Activated naive CD4-positive, alpha-beta T cell treated with Interleukin-2 at 50 U/mL for 16 hours (primary cell): ENCODE data around the gene NDUFV1.
"Not testable (repeated sequence)": the region's sequence is repeated elsewhere in the genome, so short reads cannot be mapped to it uniquely, and the experiment has no call there.

Experiments
- DNase-seq: peaks from one replicate; pipeline ENCODE4 v3.0.0-alpha.2; 2020

NDUFV1 gene

GRCh38 chr11:67606492-67607295, at the start of gene NDUFV1:
TSS of gene NDUFV1 (plus strand) at chr11:67606936. CDS start at chr11:67607005, 69 bp downstream.
- peak; percentile 98 for DNase-seq

GRCh38 chr11:67558084-67558772, 48.5 kb upstream of the NDUFV1 start:
- no peak for DNase-seq

GRCh38 chr11:67561971-67562619, 44.6 kb upstream of the NDUFV1 start:
- DNase-seq, result no peak

- DNase-seq, result no peak
Measured at GRCh38 chr11:67562963-67563704, 43.6 kb upstream of the NDUFV1 start.

- not testable (repeated sequence) for DNase-seq
Measured at GRCh38 chr11:67563705-67564114, 43.0 kb upstream of the NDUFV1 start.

- no peak for DNase-seq
Measured at GRCh38 chr11:67564230-67564629, 42.5 kb upstream of the NDUFV1 start.

DNA sequence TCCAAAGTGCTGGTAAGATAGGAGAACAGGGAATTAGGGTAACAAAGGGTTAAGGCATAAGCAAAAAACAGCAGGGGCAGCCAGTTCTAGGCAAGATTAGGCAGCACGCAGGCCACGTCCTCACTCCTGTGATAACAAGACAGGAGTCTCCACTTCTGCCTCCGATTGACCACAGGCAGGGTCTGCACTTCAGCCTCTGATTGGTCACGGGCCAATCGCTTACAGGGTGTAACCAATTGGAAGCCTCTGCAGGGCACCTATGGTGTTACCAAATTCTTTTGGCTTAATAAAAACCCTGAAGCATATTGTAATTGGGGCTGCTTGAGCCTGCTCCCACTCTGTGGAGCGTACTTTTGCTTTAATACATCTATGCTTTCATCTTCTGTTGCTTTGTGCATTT, 35.3 kb upstream of the NDUFV1 start:
- DNase-seq, result no peak

GRCh38 chr11:67572305-67572704, 34.4 kb upstream of the NDUFV1 start:
- DNase-seq, result no peak

GRCh38 chr11:67572747-67573419, 33.9 kb upstream of the NDUFV1 start:
- DNase-seq, result peak; percentile 28

- DNase-seq, result no peak
Measured at GRCh38 chr11:67574938-67575337, 31.8 kb upstream of the NDUFV1 start.

GRCh38 chr11:67576735-67577475, 29.8 kb upstream of the NDUFV1 start:
- no peak for DNase-seq

DNA sequence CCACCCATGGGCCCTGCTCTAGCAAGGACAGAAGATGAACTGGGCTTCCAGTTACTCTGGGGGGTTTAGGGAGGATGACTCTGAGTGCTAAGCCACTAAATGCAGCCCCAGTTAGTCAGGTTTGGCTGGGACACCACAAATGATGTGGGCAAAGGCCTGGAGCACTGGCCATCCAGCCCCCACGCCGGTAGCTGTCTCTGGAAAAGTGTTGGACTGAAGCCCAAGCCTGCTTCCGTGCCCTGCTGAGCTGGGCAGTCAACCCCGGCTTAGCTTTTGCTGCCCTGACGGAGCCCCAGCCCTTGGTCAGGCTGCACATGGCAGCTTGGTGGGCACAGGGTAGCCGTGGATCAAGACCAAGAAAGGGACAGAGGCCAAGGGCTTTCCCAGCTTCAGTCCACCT, 28.8 kb upstream of the NDUFV1 start:
- DNase-seq, result no peak

DNA sequence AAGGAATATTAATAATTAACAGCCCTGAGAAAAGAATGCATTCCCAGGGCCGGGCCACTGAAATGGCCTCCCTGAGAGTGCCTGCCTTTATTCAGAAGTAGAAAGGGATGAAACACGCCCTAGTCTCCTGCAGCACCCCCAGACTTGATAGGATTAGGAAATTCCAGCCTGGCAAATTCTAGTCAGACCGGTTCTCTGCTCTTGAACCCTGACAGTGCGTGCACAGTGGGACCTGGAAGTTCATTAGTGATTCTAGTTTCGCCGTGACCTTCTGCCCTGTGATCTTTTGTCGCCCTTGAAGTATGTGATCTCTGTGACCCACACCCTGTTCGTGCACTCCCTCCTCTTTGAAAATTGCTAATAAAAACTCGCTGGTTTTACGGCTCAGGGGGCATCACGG, 25.3 kb upstream of the NDUFV1 start:
- DNase-seq, result no peak

DNA sequence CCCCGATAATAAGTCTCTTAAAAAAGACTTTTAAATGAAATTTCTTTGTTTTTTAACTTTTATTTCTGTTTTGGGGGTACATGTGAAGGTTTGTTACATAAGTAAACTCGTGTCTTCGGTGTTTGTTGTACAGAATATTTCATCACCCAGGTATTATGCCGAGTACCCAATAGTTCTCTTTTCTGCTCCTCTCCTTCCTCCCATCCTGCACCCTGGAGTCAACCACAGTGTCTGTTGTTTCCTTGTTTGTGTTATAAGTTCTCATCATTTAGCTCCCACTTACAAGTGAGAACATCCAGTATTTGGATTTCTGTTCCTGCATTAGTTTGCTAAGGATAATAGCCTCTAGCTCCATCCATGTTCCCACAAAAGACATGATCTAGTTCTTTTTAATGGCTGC, 24.7 kb upstream of the NDUFV1 start:
- no peak for DNase-seq

DNA sequence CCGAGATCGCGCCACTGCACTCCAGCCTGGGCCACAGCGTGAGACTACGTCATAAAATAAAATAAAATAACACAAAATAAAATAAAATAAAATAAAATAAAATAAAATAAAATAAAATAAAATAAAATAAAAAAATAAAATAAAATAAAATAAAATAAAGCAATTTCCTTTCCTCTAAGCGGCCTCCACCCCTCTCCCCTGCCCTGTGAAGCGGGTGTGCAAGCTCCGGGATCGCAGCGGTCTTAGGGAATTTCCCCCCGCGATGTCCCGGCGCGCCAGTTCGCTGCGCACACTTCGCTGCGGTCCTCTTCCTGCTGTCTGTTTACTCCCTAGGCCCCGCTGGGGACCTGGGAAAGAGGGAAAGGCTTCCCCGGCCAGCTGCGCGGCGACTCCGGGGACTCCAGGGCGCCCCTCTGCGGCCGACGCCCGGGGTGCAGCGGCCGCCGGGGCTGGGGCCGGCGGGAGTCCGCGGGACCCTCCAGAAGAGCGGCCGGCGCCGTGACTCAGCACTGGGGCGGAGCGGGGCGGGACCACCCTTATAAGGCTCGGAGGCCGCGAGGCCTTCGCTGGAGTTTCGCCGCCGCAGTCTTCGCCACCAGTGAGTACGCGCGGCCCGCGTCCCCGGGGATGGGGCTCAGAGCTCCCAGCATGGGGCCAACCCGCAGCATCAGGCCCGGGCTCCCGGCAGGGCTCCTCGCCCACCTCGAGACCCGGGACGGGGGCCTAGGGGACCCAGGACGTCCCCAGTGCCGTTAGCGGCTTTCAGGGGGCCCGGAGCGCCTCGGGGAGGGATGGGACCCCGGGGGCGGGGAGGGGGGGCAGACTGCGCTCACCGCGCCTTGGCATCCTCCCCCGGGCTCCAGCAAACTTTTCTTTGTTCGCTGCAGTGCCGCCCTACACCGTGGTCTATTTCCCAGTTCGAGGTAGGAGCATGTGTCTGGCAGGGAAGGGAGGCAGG, 23.2 kb upstream of the NDUFV1 start, which contains the start of gene GSTP1:
Gene GSTP1 (plus strand): TSS at position 566 of the 958 bp plus-strand sequence. CDS start 32 bp downstream, at position 598.
- DNase-seq, result peak; percentile 84

- DNase-seq, result peak; percentile 39
Measured at GRCh38 chr11:67584205-67584880, 22.4 kb upstream of the NDUFV1 start.

DNA sequence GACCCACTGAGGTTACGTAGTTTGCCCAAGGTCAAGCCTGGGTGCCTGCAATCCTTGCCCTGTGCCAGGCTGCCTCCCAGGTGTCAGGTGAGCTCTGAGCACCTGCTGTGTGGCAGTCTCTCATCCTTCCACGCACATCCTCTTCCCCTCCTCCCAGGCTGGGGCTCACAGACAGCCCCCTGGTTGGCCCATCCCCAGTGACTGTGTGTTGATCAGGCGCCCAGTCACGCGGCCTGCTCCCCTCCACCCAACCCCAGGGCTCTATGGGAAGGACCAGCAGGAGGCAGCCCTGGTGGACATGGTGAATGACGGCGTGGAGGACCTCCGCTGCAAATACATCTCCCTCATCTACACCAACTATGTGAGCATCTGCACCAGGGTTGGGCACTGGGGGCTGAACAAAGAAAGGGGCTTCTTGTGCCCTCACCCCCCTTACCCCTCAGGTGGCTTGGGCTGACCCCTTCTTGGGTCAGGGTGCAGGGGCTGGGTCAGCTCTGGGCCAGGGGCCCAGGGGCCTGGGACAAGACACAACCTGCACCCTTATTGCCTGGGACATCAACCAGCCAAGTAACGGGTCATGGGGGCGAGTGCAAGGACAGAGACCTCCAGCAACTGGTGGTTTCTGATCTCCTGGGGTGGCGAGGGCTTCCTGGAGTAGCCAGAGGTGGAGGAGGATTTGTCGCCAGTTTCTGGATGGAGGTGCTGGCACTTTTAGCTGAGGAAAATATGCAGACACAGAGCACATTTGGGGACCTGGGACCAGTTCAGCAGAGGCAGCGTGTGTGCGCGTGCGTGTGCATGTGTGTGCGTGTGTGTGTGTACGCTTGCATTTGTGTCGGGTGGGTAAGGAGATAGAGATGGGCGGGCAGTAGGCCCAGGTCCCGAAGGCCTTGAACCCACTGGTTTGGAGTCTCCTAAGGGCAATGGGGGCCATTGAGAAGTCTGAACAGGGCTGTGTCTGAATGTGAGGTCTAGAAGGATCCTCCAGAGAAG, 21.6 kb upstream of the NDUFV1 start:
- DNase-seq, result no peak

- no peak for DNase-seq
Measured at GRCh38 chr11:67585911-67586310, 20.8 kb upstream of the NDUFV1 start.
